ENCODE results near the gene MCM5.

DNA sequence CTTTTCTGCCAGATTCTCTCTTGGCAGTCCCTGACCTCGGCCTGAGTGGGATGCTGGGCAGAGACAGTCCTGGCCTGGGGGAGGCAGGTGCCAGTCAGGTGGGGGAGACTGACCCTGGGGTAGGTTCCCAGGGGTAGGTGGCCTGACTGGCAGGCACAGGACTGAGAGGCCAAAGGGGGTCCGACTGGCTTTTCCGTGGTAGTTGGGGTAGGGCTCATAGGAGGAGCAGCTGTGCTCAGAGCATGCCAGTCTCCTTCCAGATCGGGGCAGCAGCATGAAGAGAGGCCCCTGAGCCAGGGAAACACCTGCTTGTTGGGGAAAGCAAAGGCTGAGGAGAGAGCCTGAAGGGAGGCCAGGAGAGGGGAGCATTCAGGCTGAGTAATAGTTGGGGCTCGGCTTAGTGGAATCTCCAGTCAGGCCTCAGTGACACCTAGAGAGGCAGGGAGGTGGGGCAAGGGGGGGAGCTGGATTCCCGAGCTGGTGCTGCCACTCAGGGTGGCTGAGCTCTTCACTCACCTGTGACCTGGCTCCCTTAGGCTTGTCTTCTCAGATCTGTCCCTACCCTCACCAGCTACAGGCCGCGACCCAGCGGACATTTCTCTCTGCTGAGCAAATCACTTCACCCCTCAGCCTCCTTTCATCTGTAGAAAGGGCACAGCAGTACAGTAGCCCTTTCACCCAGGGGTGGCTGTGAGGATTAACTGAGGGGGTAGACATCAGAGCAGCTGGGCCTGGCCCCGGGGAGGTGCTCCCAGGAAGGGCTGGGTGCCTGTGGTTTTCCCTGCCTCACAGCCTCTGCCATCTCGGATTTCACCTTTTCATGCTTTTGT, 26.2 kb downstream of the MCM5 start:
- TF ChIP-seq CREB1 (IDR thresholded peaks at IDR 0.05; ENCODE audit: low read depth) = no peak
- peak; percentile 2; the same call in 1 of the 2 replicates for TF ChIP-seq EGR1 (IDR thresholded peaks at IDR 0.05)
- peak; percentile 51 for TF ChIP-seq TEAD4 (IDR thresholded peaks at IDR 0.05)
- no peak; the same call in 1 of the 2 replicates for TF ChIP-seq CEBPB (IDR thresholded peaks at IDR 0.05)
- TF ChIP-seq TCF12 (IDR thresholded peaks at IDR 0.05; ENCODE audit: low read depth) = 0 out of 2 replicates have a peak, but pooled peaks have one; percentile 22
- TF ChIP-seq RAD21 (IDR thresholded peaks at IDR 0.05; ENCODE audit: low read depth) = no peak

Data from Ishikawa (cell line).